GM21723 (cell line): ENCODE data around the gene TMEM121.

Experiments
- ATAC-seq: cut with Tn5 transposase; IDR thresholded peaks from one replicate; pipeline ENCODE4 v1.9.1; 2021; ENCODE audit warnings: mild to moderate bottlenecking, moderate library complexity; ENCODE audit not compliant: unreplicated experiment

TMEM121 gene

GRCh38 chr14:105527826-105528585 lies 1.6 kb downstream of the TMEM121 start:
- ATAC-seq: no peak

DNA sequence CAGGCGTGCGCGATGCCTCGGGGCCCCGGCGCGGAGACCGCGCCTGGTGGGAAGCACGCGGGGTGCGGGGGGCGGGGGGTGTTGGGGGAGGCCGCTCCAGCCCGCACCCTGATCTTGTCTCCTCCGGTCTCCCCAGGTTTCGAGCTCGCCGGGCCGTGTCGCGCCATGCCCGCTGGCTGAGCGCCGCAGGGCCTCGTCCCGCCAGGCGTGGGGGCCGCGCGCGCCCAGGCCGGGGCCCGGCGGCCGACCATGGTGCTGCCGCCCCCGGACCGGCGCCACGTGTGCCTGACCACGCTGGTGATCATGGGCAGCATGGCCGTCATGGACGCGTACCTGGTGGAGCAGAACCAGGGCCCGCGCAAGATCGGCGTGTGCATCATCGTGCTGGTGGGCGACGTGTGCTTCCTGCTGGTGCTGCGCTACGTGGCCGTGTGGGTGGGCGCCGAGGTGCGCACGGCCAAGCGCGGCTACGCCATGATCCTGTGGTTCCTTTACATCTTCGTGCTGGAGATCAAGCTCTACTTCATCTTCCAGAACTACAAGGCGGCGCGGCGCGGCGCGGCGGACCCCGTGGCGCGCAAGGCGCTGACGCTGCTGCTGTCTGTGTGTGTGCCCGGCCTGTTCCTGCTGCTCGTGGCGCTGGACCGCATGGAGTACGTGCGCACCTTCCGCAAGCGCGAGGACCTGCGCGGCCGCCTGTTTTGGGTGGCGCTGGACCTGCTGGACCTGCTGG lies 2.4 kb downstream of the TMEM121 start:
- ATAC-seq: no peak

- ATAC-seq: no peak
Measured at GRCh38 chr14:105529319-105529568, 2.9 kb downstream of the TMEM121 start.

GRCh38 chr14:105529569-105530284 lies 3.3 kb downstream of the TMEM121 start:
- no peak for ATAC-seq

DNA sequence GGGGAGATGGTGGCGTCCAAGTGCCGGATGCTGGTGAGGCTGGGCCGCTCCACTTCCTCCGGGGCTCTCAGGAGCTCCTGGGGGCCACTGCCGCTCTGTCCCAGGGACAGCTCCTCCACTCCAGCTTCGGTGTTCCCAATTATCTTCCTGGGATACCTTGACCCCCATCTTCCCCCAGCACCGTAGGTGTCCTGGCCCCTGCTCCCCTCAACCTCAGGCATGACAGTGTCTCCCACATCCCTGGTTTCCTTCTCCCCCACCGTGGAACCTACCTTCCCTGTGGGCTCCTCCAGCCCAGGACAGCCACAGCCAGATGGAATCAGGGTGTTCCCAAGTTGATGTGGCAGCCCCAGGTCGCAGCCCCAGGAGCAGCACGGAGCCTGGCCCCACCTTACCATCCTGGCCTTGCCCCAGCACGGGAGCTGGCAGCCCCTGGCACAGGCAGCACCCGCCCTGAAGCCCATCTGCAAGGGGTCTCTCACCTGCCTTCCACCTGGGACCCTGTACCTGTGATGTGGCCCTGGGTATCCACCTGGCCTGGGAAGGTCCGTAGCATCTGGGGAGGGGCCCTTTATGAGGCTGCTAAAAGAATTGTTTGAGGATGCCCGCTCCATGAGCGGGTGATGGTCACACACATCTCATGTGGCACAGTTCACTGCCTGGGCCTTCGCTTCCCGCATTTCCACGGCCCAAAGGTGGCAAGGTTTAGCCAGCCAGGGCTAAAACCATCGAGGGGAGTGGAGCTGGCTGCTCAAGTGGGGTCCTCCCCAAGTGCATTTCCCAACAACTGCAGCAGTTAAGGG lies 4.1 kb downstream of the TMEM121 start:
- no peak for ATAC-seq

DNA sequence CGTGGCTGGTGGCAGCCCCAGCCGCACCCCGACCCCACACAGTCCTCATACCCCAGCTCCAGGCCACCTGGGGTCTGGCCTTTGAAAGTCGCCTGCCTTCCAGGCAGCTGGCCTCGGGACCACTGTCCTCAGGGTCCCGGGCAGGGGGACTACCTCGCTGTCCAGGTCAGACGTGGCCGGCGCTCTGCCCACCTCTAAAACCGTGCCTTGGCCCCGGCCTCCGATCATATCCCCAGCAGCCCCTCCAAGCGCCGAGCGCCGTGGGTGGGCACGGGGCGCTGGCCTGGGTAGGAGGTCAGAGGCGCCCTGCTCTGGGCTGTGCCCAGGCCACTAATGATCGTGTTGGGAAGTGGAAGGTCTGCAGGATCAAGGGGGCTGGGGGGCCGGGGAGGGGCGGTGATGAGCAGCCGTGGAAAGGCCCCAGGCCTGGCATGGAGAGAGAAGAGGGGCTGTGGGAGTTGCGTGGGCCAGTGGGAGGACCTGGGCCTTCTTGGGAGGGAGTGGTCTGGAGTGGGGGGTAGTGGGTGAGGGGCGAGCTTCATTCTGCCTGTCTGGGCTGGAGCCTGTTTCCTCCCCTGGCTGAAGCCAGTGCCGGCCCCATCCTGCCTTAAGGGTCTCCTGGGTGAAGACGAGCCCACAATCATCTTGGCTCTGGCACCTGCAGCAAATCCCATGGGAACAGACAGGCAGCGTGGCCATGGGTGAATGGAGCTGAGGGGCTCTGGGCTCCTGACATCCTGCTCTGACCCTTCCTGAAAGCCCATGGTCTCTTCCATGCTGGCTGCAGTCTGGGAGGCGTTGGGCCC lies 4.9 kb downstream of the TMEM121 start:
- no peak for ATAC-seq

DNA sequence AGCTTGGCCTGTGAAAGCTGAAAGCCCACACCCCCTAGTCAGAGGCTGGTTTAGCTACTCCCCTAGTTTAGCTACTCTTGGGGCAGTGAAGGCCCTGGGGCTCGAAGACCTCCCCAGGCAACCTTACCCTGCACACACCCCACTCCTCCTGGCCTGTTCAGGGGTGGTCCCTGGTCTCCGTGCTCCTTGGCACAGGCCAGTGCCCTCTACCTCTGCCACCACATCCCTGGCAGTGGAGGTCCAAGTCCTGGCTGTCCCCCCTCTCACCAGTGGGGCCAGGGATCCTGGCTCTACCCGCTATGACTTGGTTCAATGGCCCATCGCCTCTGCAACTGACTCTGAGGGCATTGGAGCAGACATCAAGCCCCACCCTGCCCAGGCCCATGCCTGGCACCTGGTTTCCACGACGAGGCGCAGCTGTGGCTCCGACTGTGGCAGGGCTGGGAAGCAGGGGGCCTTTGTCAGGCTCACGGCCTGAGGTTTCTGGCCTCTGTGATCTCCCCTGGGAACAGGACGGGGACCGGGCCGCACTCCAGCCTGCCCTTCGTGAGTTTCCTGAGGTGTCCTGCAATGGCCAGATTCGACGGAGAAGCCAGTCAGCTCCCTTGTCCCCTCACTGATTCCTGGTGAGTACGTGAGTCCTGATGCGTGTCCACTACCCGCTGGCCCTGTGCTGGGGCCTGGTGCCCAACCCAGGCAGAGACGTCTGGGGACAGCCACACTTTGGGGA lies 5.7 kb downstream of the TMEM121 start:
- ATAC-seq: no peak

- ATAC-seq: no peak
Measured at GRCh38 chr14:105532735-105533141, 6.4 kb downstream of the TMEM121 start.

- no peak for ATAC-seq
Measured at GRCh38 chr14:105533391-105533790, 7.0 kb downstream of the TMEM121 start.

- ATAC-seq: no peak
Measured at GRCh38 chr14:105533811-105534498, 7.6 kb downstream of the TMEM121 start.

GRCh38 chr14:105534586-105534985 lies 8.2 kb downstream of the TMEM121 start:
- no peak for ATAC-seq

DNA sequence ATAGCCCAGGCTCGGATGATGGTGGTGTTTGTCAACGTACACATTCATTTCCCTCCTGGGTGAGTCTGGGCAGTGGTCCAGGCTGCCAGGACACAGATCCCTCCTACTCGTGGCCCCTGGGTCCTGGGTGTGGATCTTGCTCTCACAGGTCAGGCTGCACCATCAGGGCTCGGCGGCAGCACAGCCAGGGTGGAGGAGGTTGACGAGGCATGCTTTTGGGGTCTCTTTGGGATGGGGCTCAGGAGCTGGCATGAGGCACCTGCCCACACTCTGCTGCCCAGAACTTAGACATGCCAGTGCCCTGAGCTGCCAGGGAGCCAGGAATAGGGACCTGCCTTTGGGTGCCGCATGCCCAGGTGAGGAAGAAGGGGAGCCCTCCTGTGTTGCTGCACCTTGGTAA lies 9.7 kb downstream of the TMEM121 start:
- no peak for ATAC-seq

DNA sequence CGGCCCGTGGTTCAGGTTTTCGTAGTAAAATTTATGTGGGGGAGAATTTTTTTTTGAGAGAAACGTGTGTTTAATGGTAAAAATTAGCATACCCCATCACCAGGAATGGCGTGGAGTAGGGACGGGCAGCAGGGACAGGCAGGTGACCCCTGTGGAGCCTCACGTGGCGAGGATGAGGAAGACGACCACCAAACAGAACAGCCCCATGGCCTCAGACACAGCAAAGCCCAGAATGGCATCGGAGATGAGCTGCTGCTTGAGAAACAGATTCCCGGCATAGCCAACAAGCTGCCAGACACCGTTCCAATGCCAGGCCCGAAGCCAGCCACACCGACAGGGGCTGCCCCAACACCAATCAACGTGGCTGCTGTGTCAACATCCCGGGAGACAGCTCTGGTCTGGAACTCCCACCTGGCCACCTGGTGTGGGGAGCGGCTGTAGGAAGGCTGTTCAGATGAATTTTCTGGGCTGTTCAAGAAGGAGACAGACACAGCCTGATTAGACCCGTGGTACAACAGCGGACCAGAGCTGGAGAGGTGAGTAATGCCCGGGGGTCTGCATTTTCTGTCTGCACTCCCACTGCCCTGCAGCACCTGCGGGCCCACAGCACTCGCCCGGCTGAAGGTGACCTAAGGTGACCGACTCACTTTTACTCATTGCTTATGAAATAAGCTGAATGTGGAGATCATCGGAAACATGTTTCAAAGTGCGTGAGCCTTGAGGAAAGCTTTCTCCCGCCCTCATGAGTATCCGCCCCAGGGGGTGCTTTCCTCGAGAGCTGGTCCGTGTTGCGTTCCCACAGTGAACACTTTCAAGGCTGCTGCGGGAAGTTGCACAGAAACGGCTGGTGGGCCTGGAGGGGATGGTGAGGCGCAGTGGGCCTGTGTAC lies 10.6 kb downstream of the TMEM121 start:
- ATAC-seq: no peak

- ATAC-seq: no peak
Measured at GRCh38 chr14:105537580-105538474, 11.4 kb downstream of the TMEM121 start.

- ATAC-seq: no peak
Measured at GRCh38 chr14:105538481-105539049, 12.2 kb downstream of the TMEM121 start.

DNA sequence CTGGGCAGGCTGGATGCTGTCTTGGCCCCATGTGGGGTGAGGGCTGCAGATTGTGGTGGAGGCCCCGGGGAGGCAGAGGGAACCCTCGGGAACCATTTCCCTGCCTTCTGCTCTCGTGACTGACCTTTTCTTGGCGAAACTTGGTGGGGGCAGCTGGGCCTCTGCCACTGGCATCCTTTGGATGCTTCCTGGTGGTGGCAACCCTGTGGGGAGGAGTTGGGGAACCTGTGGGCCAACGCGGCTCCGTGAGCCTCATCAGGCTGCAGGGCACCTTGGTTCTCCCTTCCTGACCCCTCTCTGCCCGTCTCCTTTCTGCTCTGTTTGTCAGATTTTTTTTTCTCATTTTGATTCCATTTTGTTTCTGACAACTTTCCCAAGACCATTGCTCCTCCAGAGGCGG lies 14.4 kb downstream of the TMEM121 start:
- no peak for ATAC-seq
